ENCODE data around the gene SF1. TPM values are rescaled to one million over a fixed set of nuclear protein-coding genes. Genes with fewer than 3 reads are reported as not detected.

SF1 gene
- total and polyA plus RNA-seq, 2 donors (not counting 3 experiments of a cell fraction or from before 2014, with no cell fraction given) = 95.0 to 342 TPM

- ChIA-PET POLR2A (no interaction called here), CTCF (interaction anchor here (0.7 kb wide), 1 partner anchor 13 kb away, joined by 3 read pairs; no protein-coding TSS in a partner anchor)
- H4K20me1 ChIP-seq (replicated peaks; ENCODE audit: control insufficient read depth, extremely low read depth, insufficient read depth, low read length) = no peaks in the 10 kb centered on the region
- no peak overlapping the region for H3K27ac ChIP-seq (ENCODE audit: insufficient read depth, low read depth, low read length)
- no peaks in the 10 kb centered on the region for H3K9me3 ChIP-seq (replicated peaks; ENCODE audit: control insufficient read depth, insufficient read depth, low read length)
- no peaks in the 10 kb centered on the region for H3K9me1 ChIP-seq (replicated peaks; ENCODE audit: control insufficient read depth, extremely low read depth, insufficient read depth, low read length)
- no peak overlapping the region for H3K4me3 ChIP-seq (replicated peaks in 1 of 3; ENCODE audit: insufficient read depth in 1 of 3, low read depth in 1 of 3, low read length in 3 of 3)
- no peak overlapping the region for H3K4me2 ChIP-seq (ENCODE audit: insufficient read depth, low read length)
- FAIRE-seq (no peak), DNase-seq (ENCODE audit: low read depth, low spot score) (no peak)
- H2AFZ ChIP-seq (ENCODE audit: low read depth, low read length) = no peak overlapping the region
- no peaks in the 10 kb centered on the region for H3K4me1 ChIP-seq (ENCODE audit: control insufficient read depth, extremely low read depth, insufficient read depth, low read length)
- H3K27me3 ChIP-seq (ENCODE audit: control insufficient read depth in 2 of 2, insufficient read depth in 2 of 2, low read length in 2 of 2) = no peaks in the 10 kb centered on the region
- intact Hi-C loops (cut with micrococcal nuclease) (no loop called here), dilution Hi-C loops (cut with MboI; ENCODE audit: extremely low pct_ligation_motif_present, low sequenced_read_pairs) (no loop called here)
- TF ChIP-seq, protein P1, sequence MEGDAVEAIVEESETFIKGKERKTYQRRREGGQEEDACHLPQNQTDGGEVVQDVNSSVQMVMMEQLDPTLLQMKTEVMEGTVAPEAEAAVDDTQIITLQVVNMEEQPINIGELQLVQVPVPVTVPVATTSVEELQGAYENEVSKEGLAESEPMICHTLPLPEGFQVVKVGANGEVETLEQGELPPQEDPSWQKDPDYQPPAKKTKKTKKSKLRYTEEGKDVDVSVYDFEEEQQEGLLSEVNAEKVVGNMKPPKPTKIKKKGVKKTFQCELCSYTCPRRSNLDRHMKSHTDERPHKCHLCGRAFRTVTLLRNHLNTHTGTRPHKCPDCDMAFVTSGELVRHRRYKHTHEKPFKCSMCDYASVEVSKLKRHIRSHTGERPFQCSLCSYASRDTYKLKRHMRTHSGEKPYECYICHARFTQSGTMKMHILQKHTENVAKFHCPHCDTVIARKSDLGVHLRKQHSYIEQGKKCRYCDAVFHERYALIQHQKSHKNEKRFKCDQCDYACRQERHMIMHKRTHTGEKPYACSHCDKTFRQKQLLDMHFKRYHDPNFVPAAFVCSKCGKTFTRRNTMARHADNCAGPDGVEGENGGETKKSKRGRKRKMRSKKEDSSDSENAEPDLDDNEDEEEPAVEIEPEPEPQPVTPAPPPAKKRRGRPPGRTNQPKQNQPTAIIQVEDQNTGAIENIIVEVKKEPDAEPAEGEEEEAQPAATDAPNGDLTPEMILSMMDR (IDR thresholded peaks at IDR 0.05; ENCODE audit: extremely low read depth in 1 of 2, insufficient read depth in 1 of 2, low read depth in 1 of 2, low read length in 2 of 2) = no peak
- no peak overlapping the region for H3K9ac ChIP-seq (replicated peaks; ENCODE audit: extremely low read depth, insufficient read depth, low read length)
- BruUV-seq (replicated peaks) = no TSS peak
- no peaks in the 10 kb centered on the region for H3K36me3 ChIP-seq (ENCODE audit: control insufficient read depth in 2 of 2, extremely low read depth in 1 of 2, insufficient read depth in 2 of 2, low read length in 2 of 2)
- H3K79me2 ChIP-seq (ENCODE audit: control insufficient read depth, insufficient read depth, low read length) = no peaks in the 10 kb centered on the region
Measured at GRCh38 chr11:64754919-64755662, 23.3 kb downstream of the SF1 start.

- H3K27me3 ChIP-seq (ENCODE audit: control insufficient read depth in 2 of 2, insufficient read depth in 2 of 2, low read length in 2 of 2) = no peaks in the 10 kb centered on the region
- intact Hi-C loops (cut with micrococcal nuclease) (no loop called here), dilution Hi-C loops (cut with MboI; ENCODE audit: extremely low pct_ligation_motif_present, low sequenced_read_pairs) (no loop called here)
- H3K4me3 ChIP-seq (replicated peaks in 1 of 3; ENCODE audit: insufficient read depth in 1 of 3, low read depth in 1 of 3, low read length in 3 of 3) = no peak overlapping the region
- no peak for TF ChIP-seq EZH2 (IDR thresholded peaks at IDR 0.05; ENCODE audit: borderline replicate concordance, low read depth, low read length, severe bottlenecking)
- TF ChIP-seq MYC (IDR thresholded peaks at IDR 0.05; ENCODE audit: low read depth, low read length) = no peak
- no peak for TF ChIP-seq FOS (IDR thresholded peaks at IDR 0.05; ENCODE audit: borderline replicate concordance, insufficient read depth, low read length)
- TF ChIP-seq, protein P1 (IDR thresholded peaks at IDR 0.05; ENCODE audit: extremely low read depth in 1 of 2, insufficient read depth in 1 of 2, low read depth in 1 of 2, low read length in 2 of 2) = no peak
- TF ChIP-seq MAX (IDR thresholded peaks at IDR 0.05; ENCODE audit: insufficient read depth, insufficient read length) = no peak
- TF ChIP-seq POLR2A (IDR thresholded peaks at IDR 0.05; ENCODE audit: low read depth, low read length) = no peak
- no peak for TF ChIP-seq JUN (IDR thresholded peaks at IDR 0.05; ENCODE audit: borderline replicate concordance, insufficient read depth, insufficient read length, low read depth)
- no peak for TF ChIP-seq GATA2 (IDR thresholded peaks at IDR 0.05; ENCODE audit: insufficient read depth, insufficient read length, low read depth, low read length)
- TF ChIP-seq POLR2AphosphoS5 (IDR thresholded peaks at IDR 0.05; ENCODE audit: insufficient read depth, low read depth, low read length) = no peak
- H3K4me2 ChIP-seq (ENCODE audit: insufficient read depth, low read length) = no peak overlapping the region
- no peaks in the 10 kb centered on the region for H4K20me1 ChIP-seq (replicated peaks; ENCODE audit: control insufficient read depth, extremely low read depth, insufficient read depth, low read length)
- POLR2A ChIA-PET = no interaction called here
- no peaks in the 10 kb centered on the region for H3K4me1 ChIP-seq (ENCODE audit: control insufficient read depth, extremely low read depth, insufficient read depth, low read length)
- no peaks in the 10 kb centered on the region for H3K9me3 ChIP-seq (replicated peaks; ENCODE audit: control insufficient read depth, insufficient read depth, low read length)
- no peak overlapping the region for H3K9ac ChIP-seq (replicated peaks; ENCODE audit: extremely low read depth, insufficient read depth, low read length)
- H3K9me1 ChIP-seq (replicated peaks; ENCODE audit: control insufficient read depth, extremely low read depth, insufficient read depth, low read length) = no peaks in the 10 kb centered on the region
- CTCF ChIA-PET = no interaction called here
- no peaks in the 10 kb centered on the region for H3K36me3 ChIP-seq (ENCODE audit: control insufficient read depth in 2 of 2, extremely low read depth in 1 of 2, insufficient read depth in 2 of 2, low read length in 2 of 2)
- no peaks in the 10 kb centered on the region for H3K79me2 ChIP-seq (ENCODE audit: control insufficient read depth, insufficient read depth, low read length)
- H2AFZ ChIP-seq (ENCODE audit: low read depth, low read length) = no peak overlapping the region
- no TSS peak for BruUV-seq (replicated peaks)
- no peak for DNase-seq (ENCODE audit: low read depth, low spot score)
- no peak overlapping the region for H3K27ac ChIP-seq (ENCODE audit: insufficient read depth, low read depth, low read length)
- no peak for FAIRE-seq
Measured at GRCh38 chr11:64754124-64754918, 24.0 kb downstream of the SF1 start.

Data from endothelial cell of umbilical vein (primary cell).